HG02884 (cell line): Measurements from ENCODE around the gene HTRA2.
"Not testable (repeated sequence)": the region's sequence is repeated elsewhere in the genome, so short reads cannot be mapped to it uniquely, and the experiment has no call there.

Source experiments
- ATAC-seq: cut with Tn5 transposase; IDR thresholded peaks from one replicate; pipeline ENCODE4 v1.9.1; 2021; ENCODE audit warnings: mild to moderate bottlenecking, moderate library complexity; ENCODE audit not compliant: unreplicated experiment

The HTRA2 gene

DNA sequence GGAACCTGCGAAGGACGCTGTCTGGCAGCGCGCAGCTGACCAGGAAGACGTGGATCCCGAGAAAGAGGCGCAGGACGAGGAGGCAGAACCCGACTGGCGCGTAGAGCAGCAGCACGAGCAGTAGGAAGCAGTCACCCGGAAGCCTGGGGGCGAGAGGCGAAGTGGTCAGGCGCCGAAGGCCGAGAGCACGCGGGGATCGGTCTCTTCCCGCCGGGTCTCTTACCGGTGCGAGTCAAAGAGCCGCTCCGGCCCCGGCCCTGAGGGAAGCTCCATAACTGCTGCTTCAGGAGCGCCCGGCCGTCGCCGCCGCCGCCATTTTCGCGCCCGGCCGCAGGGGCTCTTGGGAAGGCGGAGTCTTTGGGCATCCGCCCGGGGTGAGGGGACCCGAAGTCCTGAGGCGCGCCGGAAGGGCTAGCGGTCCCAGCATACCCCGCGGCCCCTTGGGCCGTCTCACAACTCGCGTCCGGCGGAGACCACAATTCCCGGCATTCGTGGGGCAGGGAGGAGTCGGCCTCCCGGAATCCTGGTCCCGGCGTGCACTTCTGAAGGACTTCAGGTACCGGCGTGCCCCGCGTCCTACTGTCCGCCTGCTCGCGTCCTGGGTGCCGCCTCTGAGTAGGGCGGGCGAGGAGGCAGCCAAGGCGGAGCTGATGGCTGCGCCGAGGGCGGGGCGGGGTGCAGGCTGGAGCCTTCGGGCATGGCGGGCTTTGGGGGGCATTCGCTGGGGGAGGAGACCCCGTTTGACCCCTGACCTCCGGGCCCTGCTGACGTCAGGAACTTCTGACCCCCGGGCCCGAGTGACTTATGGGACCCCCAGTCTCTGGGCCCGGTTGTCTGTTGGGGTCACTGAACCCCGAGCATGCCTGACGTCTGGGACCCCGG is at the start of gene HTRA2, which contains the start of gene AUP1:
TSS of gene HTRA2 (plus strand) at position 577 of the 882 bp plus-strand sequence. CDS start at position 651, 74 bp downstream.
TSS of gene AUP1 (minus strand) at position 350 of the 882 bp plus-strand sequence. CDS start at position 273, 77 bp downstream.
- peak; percentile 77 for ATAC-seq

DNA sequence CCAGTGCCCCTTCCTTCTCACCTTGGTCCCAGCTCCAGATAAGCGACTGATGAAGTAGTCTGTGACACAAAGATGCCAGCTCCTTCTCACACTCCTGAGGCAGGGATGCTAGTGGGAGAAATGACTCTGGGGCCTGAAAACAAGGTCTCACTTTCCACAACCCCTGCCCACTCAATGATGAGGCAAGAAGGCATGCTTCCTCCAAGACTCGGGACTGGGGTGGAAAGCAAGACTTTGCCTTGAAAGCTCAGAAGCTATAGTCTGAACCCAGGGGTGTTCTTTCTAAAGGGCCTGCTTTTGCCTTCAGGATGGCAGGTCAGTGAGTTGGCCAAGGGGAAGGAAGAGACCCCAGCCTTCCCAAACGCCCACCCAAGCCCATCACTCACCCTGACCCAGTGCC is 48.3 kb upstream of the HTRA2 start:
- no peak for ATAC-seq

DNA sequence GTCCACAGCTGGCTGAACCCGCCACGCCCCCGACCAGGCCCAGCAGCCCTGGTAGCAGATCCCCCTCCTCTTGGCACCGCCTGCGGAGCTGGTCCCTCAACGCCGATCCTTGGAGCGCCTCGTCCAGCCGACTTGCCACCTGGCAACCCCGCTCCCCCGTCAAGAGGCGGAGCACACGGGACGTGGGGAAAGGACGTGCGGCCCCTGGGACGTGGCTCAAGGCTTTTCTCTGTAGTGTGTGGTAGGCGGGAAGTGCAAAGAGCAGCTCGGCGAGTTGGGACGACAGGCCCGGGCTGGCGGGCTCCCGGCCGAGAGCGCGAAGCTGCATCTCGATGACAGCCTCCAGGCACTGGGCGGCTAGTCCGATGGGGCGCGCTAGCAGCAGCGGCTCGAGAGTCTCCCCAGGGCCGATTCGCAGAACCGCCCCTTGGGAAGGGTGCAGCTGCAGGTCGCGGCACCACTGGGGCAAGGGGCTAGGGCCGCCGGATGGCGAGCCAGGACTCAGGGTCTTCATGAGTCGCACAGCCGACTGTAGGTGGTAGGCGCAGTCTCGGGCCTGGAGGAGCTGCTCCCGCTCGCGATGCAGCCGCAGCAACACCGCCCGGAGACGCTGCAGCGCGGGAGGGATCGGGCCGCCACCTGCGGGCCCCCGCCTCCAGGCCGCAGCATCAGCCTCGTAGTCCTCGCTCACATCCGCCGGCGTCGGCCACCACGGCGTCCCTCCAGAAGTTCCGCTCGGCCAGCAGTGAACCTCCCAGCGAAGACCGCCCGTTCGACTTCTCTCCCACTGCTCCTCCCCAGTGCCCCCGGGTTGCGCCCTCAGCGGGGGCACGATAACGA is 47.6 kb upstream of the HTRA2 start:
- ATAC-seq, result peak; percentile 21

DNA sequence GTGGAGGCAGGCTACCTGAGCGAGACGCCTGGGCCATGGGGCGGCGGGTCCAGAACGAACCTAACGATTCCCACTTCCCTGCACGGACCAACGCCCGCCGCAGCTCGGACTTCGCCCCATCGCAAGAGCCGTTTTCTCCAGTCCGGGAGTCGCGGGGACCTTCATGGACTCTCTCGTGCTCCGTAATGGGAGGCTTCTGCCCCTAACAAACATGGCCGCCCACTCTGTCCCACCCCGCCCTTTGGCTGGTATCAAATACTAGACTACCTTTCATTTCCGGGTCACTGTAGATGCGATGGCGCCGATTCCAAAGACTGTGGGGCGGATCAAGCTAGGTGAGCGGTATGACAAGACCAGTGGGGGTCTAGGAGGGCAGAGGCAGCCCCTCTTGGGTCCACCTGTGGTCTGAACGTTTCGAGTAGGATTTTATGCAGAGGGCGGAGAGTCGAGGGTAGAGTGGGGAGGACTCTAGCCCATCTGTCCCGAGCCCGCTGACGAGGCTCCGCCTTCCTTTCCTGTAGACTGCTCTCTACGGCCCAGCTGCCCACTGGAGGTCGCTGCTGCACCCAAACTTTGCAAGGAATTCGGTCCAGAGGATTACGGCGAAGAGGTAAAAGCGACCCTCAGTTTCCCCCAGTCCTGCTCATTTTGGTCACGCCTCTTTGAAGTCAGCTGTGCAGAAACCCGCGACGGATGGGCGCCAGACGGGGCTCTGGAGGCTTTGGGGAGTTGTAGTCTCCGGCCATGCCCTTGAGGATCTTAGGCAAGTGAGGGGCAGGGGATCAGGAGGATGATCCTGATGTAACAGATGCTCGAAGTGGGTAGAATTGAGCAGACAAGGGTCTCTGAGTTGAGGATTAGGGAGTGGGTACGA is 46.7 kb upstream of the HTRA2 start, which contains the start of the genes CCDC142 and TTC31:
TSS of gene CCDC142 (minus strand) at position 198 of the 874 bp plus-strand sequence. CDS start at position 37, 161 bp downstream.
TSS of gene TTC31 (plus strand) at position 281 of the 874 bp plus-strand sequence. CDS start at position 296, 15 bp downstream.
- ATAC-seq, result peak; percentile 82

DNA sequence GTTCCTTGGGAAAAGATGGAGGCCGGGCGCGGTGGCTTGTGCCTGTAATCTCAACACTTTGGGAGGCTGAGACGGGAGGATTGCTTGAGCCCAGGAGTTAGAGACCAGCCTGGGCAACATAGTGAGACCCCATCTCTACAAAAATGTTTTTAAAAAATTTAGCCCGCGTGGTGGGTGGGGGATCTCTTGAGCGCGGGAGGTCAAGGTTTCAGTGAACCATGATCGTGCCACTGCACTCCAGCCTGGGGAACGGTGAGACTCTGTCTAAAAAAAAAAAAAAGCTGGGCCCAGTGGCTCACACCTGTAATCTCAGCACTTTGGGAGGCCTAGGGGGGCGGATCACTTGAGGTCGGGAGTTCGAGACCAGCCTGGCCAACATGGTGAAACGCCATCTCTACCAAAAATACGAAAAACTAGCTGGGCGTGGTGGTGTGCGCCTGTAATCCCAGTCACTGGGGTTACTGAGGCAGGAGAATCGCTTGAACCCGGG is 46.0 kb upstream of the HTRA2 start:
- ATAC-seq, result not testable (repeated sequence)

DNA sequence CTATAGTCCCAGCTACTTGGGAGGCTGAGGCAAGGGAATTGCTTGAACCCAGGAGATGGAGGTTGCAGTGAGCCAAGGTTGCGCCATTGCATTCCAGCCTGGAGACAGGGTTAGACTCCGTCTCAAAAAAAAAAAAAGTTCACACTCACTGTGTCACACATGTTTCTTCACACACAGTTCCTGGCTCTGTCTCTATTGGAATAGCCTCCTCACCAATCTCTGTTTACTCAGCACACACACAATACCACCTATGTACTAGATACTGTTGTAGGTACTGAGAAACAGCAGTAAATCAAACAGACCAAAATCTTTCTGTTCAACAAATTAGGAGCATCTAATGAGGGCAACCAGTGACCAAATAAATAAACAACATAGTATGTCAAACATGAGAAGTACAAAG is 43.6 kb upstream of the HTRA2 start:
- no peak for ATAC-seq

DNA sequence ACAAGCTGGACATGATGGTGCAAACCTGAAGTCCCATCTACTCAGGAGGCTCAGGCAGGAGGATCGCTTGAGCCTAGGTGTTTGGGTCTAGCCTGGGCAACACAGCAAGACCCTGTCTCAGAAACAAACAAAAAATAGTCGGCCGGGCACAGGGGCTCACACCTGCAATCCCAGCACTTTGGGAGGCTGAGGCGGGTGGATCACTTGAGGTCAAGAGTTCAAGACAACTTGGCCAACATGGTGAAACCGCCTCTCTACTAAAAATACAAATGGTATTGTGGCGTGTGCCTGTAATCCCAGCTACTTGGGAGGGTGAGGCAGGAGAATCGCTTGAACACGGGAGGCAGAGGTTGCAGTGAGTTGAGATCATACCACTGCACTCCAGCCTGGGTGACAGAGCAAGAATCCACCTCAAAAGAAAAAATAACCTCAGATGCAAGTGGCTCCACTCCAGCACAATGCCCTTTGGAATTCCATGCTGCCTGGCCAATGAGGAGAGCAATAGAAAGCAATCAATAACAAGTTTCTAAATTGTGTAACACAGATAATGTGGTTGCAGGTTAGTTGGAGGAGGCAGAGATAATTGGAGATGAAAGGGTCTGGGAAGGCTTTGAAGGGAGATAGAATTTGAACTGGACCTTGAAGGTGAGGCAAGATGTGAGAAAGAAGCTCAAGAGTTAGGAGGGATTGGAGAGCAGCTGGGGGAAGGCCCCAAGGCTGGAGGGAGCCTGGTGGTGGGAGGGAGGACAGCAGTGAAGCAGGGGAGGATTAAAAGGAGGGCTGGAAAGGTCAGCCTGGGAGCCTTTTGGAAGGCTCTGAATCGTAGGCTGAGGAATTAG is 40.9 kb upstream of the HTRA2 start:
- no peak for ATAC-seq

DNA sequence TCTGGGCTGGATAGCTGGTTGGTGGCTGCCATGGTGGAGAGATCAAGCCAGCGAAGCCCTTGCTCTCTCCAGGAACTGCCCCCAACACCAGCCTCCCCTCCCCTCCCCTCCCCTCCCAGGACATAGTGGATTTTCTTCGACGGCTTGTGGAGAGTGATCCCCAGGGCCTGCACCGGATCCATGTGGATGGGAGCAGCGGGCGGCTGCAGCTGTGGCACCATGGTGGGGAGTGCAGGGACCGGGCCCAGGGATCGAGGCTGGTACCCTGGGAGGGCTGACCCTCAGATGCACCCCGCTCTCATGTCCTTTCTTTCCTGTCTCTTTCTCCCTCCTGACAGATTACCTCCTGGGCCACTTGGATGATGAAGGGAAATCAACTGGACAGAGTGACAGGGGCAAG is 39.8 kb upstream of the HTRA2 start:
- ATAC-seq, result no peak

DNA sequence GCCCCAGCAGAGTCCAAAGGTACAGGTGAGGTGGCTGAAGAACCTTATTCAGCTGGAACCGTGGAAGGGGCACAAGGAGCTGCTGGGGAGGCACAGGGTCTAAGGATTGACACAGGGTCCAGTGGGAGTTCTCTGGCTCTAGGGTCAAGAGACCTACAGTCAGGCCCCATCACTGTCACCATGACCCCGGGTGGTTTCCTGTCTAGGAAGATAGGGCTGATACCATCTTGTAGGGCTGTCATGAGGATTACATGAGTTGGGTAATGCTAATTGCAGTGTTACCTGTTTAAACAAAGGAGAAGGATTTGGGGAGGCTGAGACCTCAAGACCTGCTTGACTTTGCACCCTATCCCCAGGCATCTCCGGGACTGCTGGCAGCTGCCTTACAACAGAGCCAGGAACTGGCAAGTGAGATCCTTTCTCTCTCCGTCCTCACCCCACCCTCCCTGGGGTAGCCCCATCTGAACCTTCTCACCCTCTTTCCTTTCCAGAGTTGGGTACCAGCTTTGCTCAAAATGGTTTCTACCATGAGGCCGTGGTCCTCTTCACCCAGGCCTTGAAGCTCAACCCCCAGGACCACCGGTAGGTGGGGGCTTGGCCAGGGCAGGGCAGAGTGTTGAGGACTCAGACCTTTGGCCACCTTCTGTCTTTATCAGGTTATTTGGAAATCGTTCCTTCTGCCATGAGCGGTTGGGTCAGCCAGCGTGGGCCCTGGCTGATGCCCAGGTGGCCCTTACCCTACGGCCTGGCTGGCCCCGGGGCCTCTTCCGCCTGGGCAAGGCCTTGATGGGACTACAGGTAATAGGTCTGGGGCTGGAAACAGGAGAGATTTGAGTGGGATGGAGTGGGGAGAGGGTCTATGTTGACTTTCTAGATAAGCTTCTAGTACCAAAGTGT is 37.8 kb upstream of the HTRA2 start:
- ATAC-seq, result no peak

DNA sequence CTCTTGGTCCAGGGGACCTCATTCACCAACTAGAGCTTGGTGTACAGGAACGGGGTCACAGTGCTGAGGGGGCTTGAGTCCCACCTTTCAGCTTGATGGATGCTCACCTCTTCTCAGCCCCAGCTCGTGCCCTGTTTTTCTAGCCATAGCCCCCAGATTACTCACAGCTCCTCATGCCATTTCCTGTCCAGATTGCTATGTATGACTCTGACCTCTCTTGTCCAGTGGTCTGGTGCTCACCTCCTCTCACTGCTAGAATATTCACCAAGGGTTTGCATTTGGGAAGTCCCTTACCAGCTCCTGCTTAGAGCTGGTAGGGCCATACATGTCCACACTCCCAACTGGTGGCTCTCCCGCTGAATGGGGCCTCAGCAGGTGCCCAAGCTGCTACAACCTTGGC is 36.2 kb upstream of the HTRA2 start:
- no peak for ATAC-seq

DNA sequence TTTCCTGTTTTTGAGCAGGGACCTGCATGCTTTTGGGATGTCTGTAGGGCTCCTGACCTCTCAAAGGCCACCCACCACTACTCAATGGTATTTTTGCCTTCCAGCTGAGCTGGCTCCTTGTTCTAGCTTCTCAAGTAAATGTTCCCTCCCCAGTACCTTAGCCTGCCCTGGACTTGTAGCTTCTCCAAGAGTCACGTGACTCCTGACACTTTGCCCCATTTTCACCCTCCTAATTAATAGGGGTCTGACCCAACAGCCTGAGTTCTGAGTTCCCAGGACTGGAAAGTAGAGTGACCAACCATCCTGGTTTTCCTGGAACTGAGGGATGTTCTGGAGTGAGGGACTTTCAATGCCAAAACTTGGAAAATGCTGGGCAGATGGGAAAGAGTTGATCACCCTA is 34.3 kb upstream of the HTRA2 start:
- no peak for ATAC-seq

DNA sequence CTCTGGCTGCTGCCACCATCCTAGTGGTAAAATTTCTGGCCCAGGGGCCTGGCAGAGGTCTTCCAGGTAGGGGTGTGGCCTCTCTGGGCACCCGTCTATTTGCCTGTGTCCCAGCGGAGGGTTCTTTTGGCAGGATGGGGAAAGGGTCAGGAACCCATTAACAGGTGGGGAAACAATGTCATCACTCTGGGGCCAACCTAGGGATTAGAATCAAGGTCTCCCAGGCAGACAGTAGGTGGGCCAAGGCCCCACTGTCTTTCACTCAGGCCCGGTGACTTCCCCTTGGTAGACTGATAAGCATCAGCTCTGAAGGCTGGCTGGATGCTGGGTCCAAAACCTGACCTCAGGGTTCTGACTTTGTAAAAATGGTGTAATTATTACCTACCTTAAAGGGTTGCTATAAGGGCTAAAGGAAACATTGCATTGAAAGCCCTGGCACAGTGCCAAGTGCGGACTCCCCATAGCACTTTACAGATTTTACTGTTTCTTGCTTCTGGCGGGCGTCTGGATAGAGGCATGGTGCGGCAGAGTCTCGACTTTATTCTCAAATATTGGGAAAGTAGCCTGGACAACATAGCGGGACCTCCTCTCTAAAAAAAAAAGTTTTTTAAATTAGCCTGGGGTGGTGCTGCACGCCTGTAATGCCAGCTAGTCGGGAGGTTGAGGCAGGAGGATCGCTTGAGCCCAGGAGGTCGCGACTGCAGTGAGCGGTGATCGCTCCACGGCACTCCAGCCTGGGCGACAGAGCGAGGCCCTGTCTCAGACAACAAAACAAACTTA is 32.5 kb upstream of the HTRA2 start:
- ATAC-seq, result no peak

DNA sequence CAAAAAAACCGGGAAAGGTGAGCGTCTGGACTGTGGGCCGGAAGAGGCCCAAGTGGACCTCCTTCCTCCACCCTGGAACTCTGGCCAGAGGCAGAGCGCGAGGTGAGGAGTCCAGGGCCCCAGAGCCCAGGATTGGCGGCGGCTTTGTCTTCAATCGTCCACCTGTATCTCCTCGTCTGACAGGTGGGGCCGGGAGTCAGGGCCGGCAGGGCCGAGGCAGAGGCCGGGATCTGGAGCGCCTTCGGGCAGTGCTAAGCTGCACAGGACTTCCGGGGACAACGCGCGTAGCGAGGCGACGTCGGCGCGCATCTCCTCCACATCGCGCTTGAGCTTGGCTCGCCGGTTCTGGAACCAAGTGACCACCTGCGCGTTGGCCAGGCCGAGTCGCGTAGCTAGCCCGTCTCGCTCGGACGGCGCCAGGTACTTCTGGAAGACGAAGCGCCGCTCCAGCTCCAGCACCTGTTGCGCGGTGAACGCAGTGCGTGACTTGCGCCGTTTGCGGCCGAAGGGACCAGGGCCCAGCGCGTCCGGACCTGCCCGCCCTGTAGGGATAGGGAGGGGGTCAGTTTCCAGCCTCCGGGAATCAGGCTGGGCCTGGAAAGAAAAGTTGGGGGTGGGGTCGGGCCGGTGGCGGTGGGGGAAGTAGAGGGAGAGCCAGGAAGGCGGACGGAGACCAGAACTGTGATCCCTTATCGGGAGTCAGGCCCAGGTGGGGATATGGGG is 31.8 kb upstream of the HTRA2 start:
- ATAC-seq, result no peak

DNA sequence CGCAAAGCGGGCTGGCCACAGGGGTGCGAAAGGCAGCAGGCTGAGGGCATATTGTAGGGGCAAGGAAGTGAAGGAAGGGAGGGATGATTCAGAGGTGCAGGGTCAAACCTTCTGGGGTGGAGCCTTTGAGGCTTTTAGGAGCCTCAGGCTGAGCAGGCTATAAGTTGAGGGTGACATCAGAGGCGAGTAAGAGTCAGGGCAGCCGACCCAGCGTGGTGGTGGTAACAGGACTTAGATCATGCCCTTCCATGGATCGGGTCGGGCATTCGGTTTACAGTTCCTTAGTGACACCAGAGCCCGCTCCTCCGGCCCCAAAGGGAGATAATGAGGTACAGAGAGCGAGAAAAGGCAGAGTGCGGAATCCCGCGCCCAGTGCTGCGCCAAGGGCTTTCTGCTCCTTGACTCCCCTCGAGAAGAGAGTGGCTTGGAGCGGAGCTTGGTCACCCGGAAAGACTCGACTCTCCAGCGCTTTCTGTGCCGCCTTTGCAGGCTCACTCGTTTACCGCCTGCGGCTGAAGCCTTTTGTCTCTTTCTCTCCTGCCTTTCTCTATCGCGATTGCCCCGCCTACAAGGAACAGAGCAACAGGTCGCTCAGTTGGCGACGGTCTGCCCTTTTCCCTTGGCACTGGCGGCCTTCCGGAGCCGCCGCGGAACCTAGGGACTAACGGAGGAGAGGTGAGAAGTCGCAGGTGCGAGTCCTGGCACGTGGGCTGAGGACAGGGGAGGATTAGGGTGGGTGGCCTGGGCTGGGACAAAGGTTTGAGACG is 31.1 kb upstream of the HTRA2 start:
- no peak for ATAC-seq

DNA sequence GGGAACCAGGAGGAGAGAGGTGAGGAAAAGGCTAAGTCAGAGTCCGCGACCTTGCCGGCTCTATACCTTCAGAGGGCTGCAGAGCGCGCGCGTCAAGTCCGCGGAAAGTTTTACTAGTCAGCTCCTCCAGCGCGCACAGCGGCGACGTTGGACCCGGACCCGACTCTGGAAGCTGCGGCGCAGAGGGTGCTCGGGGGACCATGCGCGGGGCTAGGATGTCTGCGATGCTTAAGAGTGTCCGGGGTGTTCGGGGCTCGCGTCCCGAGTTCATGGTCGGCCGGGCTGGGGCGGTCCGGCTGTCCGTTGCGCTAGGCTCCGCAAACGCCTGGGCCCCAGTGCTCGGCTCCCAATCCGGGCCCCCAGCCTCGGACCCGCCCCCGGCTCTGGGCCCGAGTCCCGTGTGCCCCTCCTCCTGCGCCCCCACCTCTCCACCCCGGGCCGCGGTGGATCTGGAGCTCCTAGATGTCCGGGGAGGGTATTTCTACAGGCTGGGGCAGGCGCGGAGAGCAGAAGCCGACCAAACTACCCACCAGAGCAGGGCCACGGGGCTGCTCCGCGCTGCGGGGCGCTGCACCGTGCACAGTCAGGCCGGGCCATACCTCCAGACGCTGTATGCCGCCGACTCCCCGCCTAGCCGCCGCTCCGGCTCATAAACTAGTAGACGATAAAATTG is 30.3 kb upstream of the HTRA2 start, which contains the start of gene LBX2:
TSS of gene LBX2 (minus strand) at position 337 of the 673 bp plus-strand sequence. CDS start at position 271, 66 bp downstream.
- ATAC-seq, result no peak
